Activated naive CD8-positive, alpha-beta T cell treated with anti-CD3 and anti-CD28 coated beads for 36 hours (primary cell): ENCODE data around the gene MAD1L1. TPM values are rescaled to one million over a fixed set of nuclear protein-coding genes. Genes with fewer than 3 reads are reported as not detected.

Experiments
- DNase-seq: peaks from one replicate; pipeline ENCODE4 v3.0.0; 2021
- H3K27ac Mint-ChIP-seq: one replicate; pipeline ENCODE4 v1.8.0; 2022; ENCODE audit warnings: mild to moderate bottlenecking, moderate library complexity, mixed read lengths
- H3K27me3 Mint-ChIP-seq: one replicate; pipeline ENCODE4 v1.8.0; 2022; ENCODE audit warnings: mild to moderate bottlenecking, mixed read lengths
- H3K36me3 Mint-ChIP-seq: one replicate; pipeline ENCODE4 v1.8.0; 2021; ENCODE audit warnings: mild to moderate bottlenecking, mixed read lengths
- H3K4me1 Mint-ChIP-seq: one replicate; pipeline ENCODE4 v1.8.0; 2021; ENCODE audit warnings: mixed read lengths
- H3K4me3 Mint-ChIP-seq: one replicate; pipeline ENCODE4 v1.8.0; 2022; ENCODE audit warnings: mild to moderate bottlenecking, moderate library complexity, mixed read lengths
- H3K9me3 Mint-ChIP-seq: one replicate; pipeline ENCODE4 v1.8.0; 2022; ENCODE audit warnings: mixed read lengths
- total RNA-seq, 2 experiments: library from RNA; stranded (reverse); gene quantifications; one replicate each; pipeline ENCODE4 v1.2.3, GENCODE V29; 2021

MAD1L1 gene
- total RNA-seq, 2 experiments from 2014 or later, result 36.5 to 37.8 TPM

GRCh38 chr7:2241580-2242540, 9.1 kb upstream of the MAD1L1 start, which contains the start of the genes MRM2 and NUDT1:
Gene MRM2, minus strand, starts transcription at chr7:2242205. Its CDS starts 36 bp downstream, at chr7:2242169.
Gene NUDT1, plus strand, starts transcription at chr7:2242226. Its CDS starts 2,349 bp downstream, at chr7:2244575.
- peaks cover 14% of the 10 kb centered on the region for H3K4me1 Mint-ChIP-seq
- peaks cover 30% of the 10 kb centered on the region for H3K36me3 Mint-ChIP-seq
- peak; percentile 85 for DNase-seq
- peak within 1 kb of the TSS; percentile 91 for H3K27ac Mint-ChIP-seq
- no peaks in the 10 kb centered on the region for H3K9me3 Mint-ChIP-seq
- no peaks in the 10 kb centered on the region for H3K27me3 Mint-ChIP-seq
- peak within 1 kb of the TSS; percentile 97 for H3K4me3 Mint-ChIP-seq

GRCh38 chr7:2239242-2239641, 6.5 kb upstream of the MAD1L1 start:
- H3K9me3 Mint-ChIP-seq, result no peaks in the 10 kb centered on the region
- H3K36me3 Mint-ChIP-seq, result peaks cover 35% of the 10 kb centered on the region
- H3K4me3 Mint-ChIP-seq, result no peak overlapping the region
- H3K4me1 Mint-ChIP-seq, result peaks cover 12% of the 10 kb centered on the region
- H3K27ac Mint-ChIP-seq, result no peak overlapping the region
- H3K27me3 Mint-ChIP-seq, result no peaks in the 10 kb centered on the region
- DNase-seq, result no peak

- peaks cover 35% of the 10 kb centered on the region for H3K36me3 Mint-ChIP-seq
- no peak for DNase-seq
- no peaks in the 10 kb centered on the region for H3K9me3 Mint-ChIP-seq
- H3K27me3 Mint-ChIP-seq, result no peaks in the 10 kb centered on the region
- peaks cover 17% of the 10 kb centered on the region for H3K4me1 Mint-ChIP-seq
- H3K4me3 Mint-ChIP-seq, result no peak overlapping the region
- H3K27ac Mint-ChIP-seq, result peak overlapping the region; percentile 60
These were observed 4.4 kb upstream of the MAD1L1 start for GRCh38 chr7:2237109-2237602.

- H3K27ac Mint-ChIP-seq, result no peak overlapping the region
- no peaks in the 10 kb centered on the region for H3K27me3 Mint-ChIP-seq
- no peak for DNase-seq
- peaks cover 23% of the 10 kb centered on the region for H3K4me1 Mint-ChIP-seq
- H3K4me3 Mint-ChIP-seq, result peak overlapping the region; percentile 52
- H3K9me3 Mint-ChIP-seq, result no peaks in the 10 kb centered on the region
- peaks cover 27% of the 10 kb centered on the region for H3K36me3 Mint-ChIP-seq
These were observed 1.2 kb upstream of the MAD1L1 start for GRCh38 chr7:2233926-2234325.

- H3K9me3 Mint-ChIP-seq, result no peaks in the 10 kb centered on the region
- H3K27me3 Mint-ChIP-seq, result no peaks in the 10 kb centered on the region
- H3K4me1 Mint-ChIP-seq, result peaks cover 19% of the 10 kb centered on the region
- H3K36me3 Mint-ChIP-seq, result peaks cover 19% of the 10 kb centered on the region
- peak overlapping the region; percentile 54 for H3K27ac Mint-ChIP-seq
- peak overlapping the region; percentile 88 for H3K4me3 Mint-ChIP-seq
- peak; percentile 41 for DNase-seq
These were observed 566 bp downstream of the MAD1L1 start for GRCh38 chr7:2231992-2232765.

GRCh38 chr7:2230882-2231281, 1.9 kb downstream of the MAD1L1 start:
- H3K36me3 Mint-ChIP-seq, result peaks cover 24% of the 10 kb centered on the region
- no peak overlapping the region for H3K27ac Mint-ChIP-seq
- H3K4me3 Mint-ChIP-seq, result no peak overlapping the region
- H3K27me3 Mint-ChIP-seq, result no peaks in the 10 kb centered on the region
- no peaks in the 10 kb centered on the region for H3K9me3 Mint-ChIP-seq
- peaks cover 19% of the 10 kb centered on the region for H3K4me1 Mint-ChIP-seq
- DNase-seq, result no peak

- H3K4me3 Mint-ChIP-seq, result no peak overlapping the region
- no peak overlapping the region for H3K27ac Mint-ChIP-seq
These were observed 2.5 kb downstream of the MAD1L1 start for GRCh38 chr7:2230226-2230625.

GRCh38 chr7:2229467-2229866, 3.3 kb downstream of the MAD1L1 start:
- H3K36me3 Mint-ChIP-seq, result peaks cover 15% of the 10 kb centered on the region
- peaks cover 15% of the 10 kb centered on the region for H3K4me1 Mint-ChIP-seq
- H3K27ac Mint-ChIP-seq, result no peak overlapping the region
- H3K27me3 Mint-ChIP-seq, result no peaks in the 10 kb centered on the region
- no peaks in the 10 kb centered on the region for H3K9me3 Mint-ChIP-seq
- no peak overlapping the region for H3K4me3 Mint-ChIP-seq
- no peak for DNase-seq

More at GRCh38 chr7:2230226-2230625, 2.5 kb downstream of the MAD1L1 start:
- peaks cover 21% of the 10 kb centered on the region for H3K36me3 Mint-ChIP-seq
- no peaks in the 10 kb centered on the region for H3K9me3 Mint-ChIP-seq
- DNase-seq, result no peak
- peaks cover 19% of the 10 kb centered on the region for H3K4me1 Mint-ChIP-seq
- no peaks in the 10 kb centered on the region for H3K27me3 Mint-ChIP-seq

GRCh38 chr7:2228921-2229320, 3.8 kb downstream of the MAD1L1 start:
- peaks cover 15% of the 10 kb centered on the region for H3K4me1 Mint-ChIP-seq
- H3K27me3 Mint-ChIP-seq, result no peaks in the 10 kb centered on the region
- no peak overlapping the region for H3K4me3 Mint-ChIP-seq
- no peak overlapping the region for H3K27ac Mint-ChIP-seq
- no peaks in the 10 kb centered on the region for H3K9me3 Mint-ChIP-seq
- DNase-seq, result no peak
- peaks cover 17% of the 10 kb centered on the region for H3K36me3 Mint-ChIP-seq

GRCh38 chr7:2227699-2228098, 5.0 kb downstream of the MAD1L1 start:
- no peak for DNase-seq
- Mint-ChIP-seq H3K4me1 (peaks cover 10% of the 10 kb centered on the region), H3K36me3 (peaks cover 17% of the 10 kb centered on the region), H3K9me3 (no peaks in the 10 kb centered on the region), H3K27me3 (no peaks in the 10 kb centered on the region), H3K4me3 (no peak overlapping the region), H3K27ac (no peak overlapping the region)

- H3K27ac Mint-ChIP-seq, result no peak overlapping the region
- H3K4me1 Mint-ChIP-seq, result peaks cover 7% of the 10 kb centered on the region
- H3K9me3 Mint-ChIP-seq, result no peaks in the 10 kb centered on the region
These were observed 6.9 kb downstream of the MAD1L1 start for GRCh38 chr7:2225830-2226229.

GRCh38 chr7:2225336-2225735, 7.4 kb downstream of the MAD1L1 start:
- Mint-ChIP-seq H3K4me1 (peaks cover 4% of the 10 kb centered on the region), H3K4me3 (no peak overlapping the region), H3K36me3 (peaks cover 22% of the 10 kb centered on the region), H3K27me3 (no peaks in the 10 kb centered on the region), H3K9me3 (no peaks in the 10 kb centered on the region), H3K27ac (no peak overlapping the region)
- no peak for DNase-seq

More at GRCh38 chr7:2225830-2226229, 6.9 kb downstream of the MAD1L1 start:
- H3K4me3 Mint-ChIP-seq, result no peak overlapping the region
- H3K36me3 Mint-ChIP-seq, result peaks cover 19% of the 10 kb centered on the region
- H3K27me3 Mint-ChIP-seq, result no peaks in the 10 kb centered on the region
- DNase-seq, result no peak

GRCh38 chr7:2224934-2225333, 7.8 kb downstream of the MAD1L1 start:
- no peak overlapping the region for H3K4me3 Mint-ChIP-seq
- H3K9me3 Mint-ChIP-seq, result no peaks in the 10 kb centered on the region
- peaks cover under 1% of the 10 kb centered on the region for H3K4me1 Mint-ChIP-seq
- no peaks in the 10 kb centered on the region for H3K27me3 Mint-ChIP-seq
- DNase-seq, result no peak
- H3K36me3 Mint-ChIP-seq, result peaks cover 18% of the 10 kb centered on the region
- no peak overlapping the region for H3K27ac Mint-ChIP-seq

GRCh38 chr7:2224491-2224928, 8.2 kb downstream of the MAD1L1 start:
- Mint-ChIP-seq H3K4me1 (no peaks in the 10 kb centered on the region), H3K4me3 (no peak overlapping the region), H3K9me3 (no peaks in the 10 kb centered on the region), H3K36me3 (peaks cover 16% of the 10 kb centered on the region), H3K27me3 (no peaks in the 10 kb centered on the region), H3K27ac (no peak overlapping the region)
- no peak for DNase-seq

GRCh38 chr7:2223321-2223720, 9.4 kb downstream of the MAD1L1 start:
- Mint-ChIP-seq H3K36me3 (peaks cover 16% of the 10 kb centered on the region), H3K9me3 (no peaks in the 10 kb centered on the region), H3K4me3 (no peak overlapping the region), H3K27me3 (no peaks in the 10 kb centered on the region), H3K27ac (no peak overlapping the region), H3K4me1 (no peaks in the 10 kb centered on the region)
- DNase-seq, result no peak
